ENCODE results near the gene ALOXE3. TPM values are rescaled to one million over a fixed set of nuclear protein-coding genes. Genes with fewer than 3 reads are reported as not detected.

Gene ALOXE3
- total RNA-seq, 1 donor from 2014 or later: not detected

GRCh38 chr17:8073627-8074484 is 44.5 kb downstream of the ALOXE3 start:
- H3K27me3 ChIP-seq (ENCODE audit: control insufficient read depth in 3 of 3, insufficient read depth in 3 of 3, low read length in 3 of 3): peaks cover 70 to 78% (median 77%) of the 10 kb centered on the region in 3 donors

GRCh38 chr17:8072729-8073461 is 45.4 kb downstream of the ALOXE3 start:
- H3K36me3 ChIP-seq (ENCODE audit: control insufficient read depth in 3 of 3, insufficient read depth in 3 of 3, low read length in 3 of 3): no peaks in the 10 kb centered on the region
- peaks cover 64 to 72% (median 71%) of the 10 kb centered on the region in 3 donors for H3K27me3 ChIP-seq (ENCODE audit: control insufficient read depth in 3 of 3, insufficient read depth in 3 of 3, low read length in 3 of 3)
- H3K4me3 ChIP-seq (ENCODE audit: low read length in 3 of 3): peak overlapping the region in 1 of 3 donors; percentile 6

More at GRCh38 chr17:8073627-8074484, 44.5 kb downstream of the ALOXE3 start:
- H3K9me3 ChIP-seq (ENCODE audit: control insufficient read depth in 3 of 3, low read length in 3 of 3): no peaks in the 10 kb centered on the region
- no peaks in the 10 kb centered on the region for H3K36me3 ChIP-seq (ENCODE audit: control insufficient read depth in 3 of 3, insufficient read depth in 3 of 3, low read length in 3 of 3)
- H3K4me1 ChIP-seq (ENCODE audit: control insufficient read depth in 3 of 3, insufficient read depth in 3 of 3, low read length in 3 of 3): peaks cover 8 to 21% (median 16%) of the 10 kb centered on the region in 3 donors
- H3K4me3 ChIP-seq (ENCODE audit: low read length in 3 of 3): peak overlapping the region in 2 of 3 donors; percentile 35 to 46
- H3K9ac ChIP-seq (ENCODE audit: low read depth in 1 of 3, low read length in 3 of 3): no peak overlapping the region
- H3K27ac ChIP-seq (ENCODE audit: low read depth, low read length): no peak overlapping the region

GRCh38 chr17:8072341-8072728 is 46.0 kb downstream of the ALOXE3 start:
- H3K9me3 ChIP-seq (ENCODE audit: control insufficient read depth in 3 of 3, low read length in 3 of 3): no peaks in the 10 kb centered on the region
- H3K27me3 ChIP-seq (ENCODE audit: control insufficient read depth in 3 of 3, insufficient read depth in 3 of 3, low read length in 3 of 3): peaks cover 59 to 67% (median 66%) of the 10 kb centered on the region in 3 donors
- no peak overlapping the region for H3K4me3 ChIP-seq (ENCODE audit: low read length in 3 of 3)
- no peaks in the 10 kb centered on the region for H3K36me3 ChIP-seq (ENCODE audit: control insufficient read depth in 3 of 3, insufficient read depth in 3 of 3, low read length in 3 of 3)
- H3K27ac ChIP-seq (ENCODE audit: low read depth, low read length): no peak overlapping the region
- H3K9ac ChIP-seq (ENCODE audit: low read depth in 1 of 3, low read length in 3 of 3): no peak overlapping the region
- H3K4me1 ChIP-seq (ENCODE audit: control insufficient read depth in 3 of 3, insufficient read depth in 3 of 3, low read length in 3 of 3): peaks cover 8 to 21% (median 16%) of the 10 kb centered on the region in 3 donors

More at GRCh38 chr17:8072729-8073461, 45.4 kb downstream of the ALOXE3 start:
- Histone ChIP-seq H3K4me1 (ENCODE audit: control insufficient read depth in 3 of 3, insufficient read depth in 3 of 3, low read length in 3 of 3) (peaks cover 8 to 21% (median 16%) of the 10 kb centered on the region in 3 donors), H3K9ac (ENCODE audit: low read depth in 1 of 3, low read length in 3 of 3) (no peak overlapping the region), H3K27ac (ENCODE audit: low read depth, low read length) (no peak overlapping the region), H3K9me3 (ENCODE audit: control insufficient read depth in 3 of 3, low read length in 3 of 3) (no peaks in the 10 kb centered on the region)

GRCh38 chr17:8071496-8071895 is 46.8 kb downstream of the ALOXE3 start:
- Histone ChIP-seq H3K27ac (ENCODE audit: low read depth, low read length) (no peak overlapping the region), H3K36me3 (ENCODE audit: control insufficient read depth in 3 of 3, insufficient read depth in 3 of 3, low read length in 3 of 3) (no peaks in the 10 kb centered on the region), H3K9me3 (ENCODE audit: control insufficient read depth in 3 of 3, low read length in 3 of 3) (no peaks in the 10 kb centered on the region), H3K4me3 (ENCODE audit: low read length in 3 of 3) (no peak overlapping the region), H3K9ac (ENCODE audit: low read depth in 1 of 3, low read length in 3 of 3) (no peak overlapping the region), H3K4me1 (ENCODE audit: control insufficient read depth in 3 of 3, insufficient read depth in 3 of 3, low read length in 3 of 3) (peaks cover 8 to 21% (median 16%) of the 10 kb centered on the region in 3 donors), H3K27me3 (ENCODE audit: control insufficient read depth in 3 of 3, insufficient read depth in 3 of 3, low read length in 3 of 3) (peaks cover 56 to 59% (median 59%) of the 10 kb centered on the region in 3 donors)

GRCh38 chr17:8069587-8069860 is 48.8 kb downstream of the ALOXE3 start:
- H3K9ac ChIP-seq (ENCODE audit: low read depth in 1 of 3, low read length in 3 of 3): no peak overlapping the region
- H3K9me3 ChIP-seq (ENCODE audit: control insufficient read depth in 3 of 3, low read length in 3 of 3): no peaks in the 10 kb centered on the region
- peaks cover 40 to 44% (median 42%) of the 10 kb centered on the region in 3 donors for H3K27me3 ChIP-seq (ENCODE audit: control insufficient read depth in 3 of 3, insufficient read depth in 3 of 3, low read length in 3 of 3)
- H3K4me3 ChIP-seq (ENCODE audit: low read length in 3 of 3): no peak overlapping the region
- peaks cover 8 to 21% (median 16%) of the 10 kb centered on the region in 3 donors for H3K4me1 ChIP-seq (ENCODE audit: control insufficient read depth in 3 of 3, insufficient read depth in 3 of 3, low read length in 3 of 3)
- H3K27ac ChIP-seq (ENCODE audit: low read depth, low read length): no peak overlapping the region
- no peaks in the 10 kb centered on the region for H3K36me3 ChIP-seq (ENCODE audit: control insufficient read depth in 3 of 3, insufficient read depth in 3 of 3, low read length in 3 of 3)

GRCh38 chr17:8068736-8069586 is 49.4 kb downstream of the ALOXE3 start:
- H3K9ac ChIP-seq (ENCODE audit: low read depth in 1 of 3, low read length in 3 of 3): no peak overlapping the region
- peaks cover 8 to 19% (median 15%) of the 10 kb centered on the region in 3 donors for H3K4me1 ChIP-seq (ENCODE audit: control insufficient read depth in 3 of 3, insufficient read depth in 3 of 3, low read length in 3 of 3)
- peaks cover 38 to 42% (median 41%) of the 10 kb centered on the region in 3 donors for H3K27me3 ChIP-seq (ENCODE audit: control insufficient read depth in 3 of 3, insufficient read depth in 3 of 3, low read length in 3 of 3)
- H3K36me3 ChIP-seq (ENCODE audit: control insufficient read depth in 3 of 3, insufficient read depth in 3 of 3, low read length in 3 of 3): no peaks in the 10 kb centered on the region
- H3K9me3 ChIP-seq (ENCODE audit: control insufficient read depth in 3 of 3, low read length in 3 of 3): no peaks in the 10 kb centered on the region
- H3K4me3 ChIP-seq (ENCODE audit: low read length in 3 of 3): no peak overlapping the region
- H3K27ac ChIP-seq (ENCODE audit: low read depth, low read length): no peak overlapping the region

- Histone ChIP-seq H3K9me3 (ENCODE audit: control insufficient read depth in 3 of 3, low read length in 3 of 3) (no peaks in the 10 kb centered on the region), H3K4me3 (ENCODE audit: low read length in 3 of 3) (no peak overlapping the region), H3K4me1 (ENCODE audit: control insufficient read depth in 3 of 3, insufficient read depth in 3 of 3, low read length in 3 of 3) (peaks cover 1 to 12% (median 8%) of the 10 kb centered on the region in 3 donors), H3K9ac (ENCODE audit: low read depth in 1 of 3, low read length in 3 of 3) (no peak overlapping the region), H3K27me3 (ENCODE audit: control insufficient read depth in 3 of 3, insufficient read depth in 3 of 3, low read length in 3 of 3) (peaks cover 36 to 40% (median 39%) of the 10 kb centered on the region in 3 donors), H3K27ac (ENCODE audit: low read depth, low read length) (no peak overlapping the region), H3K36me3 (ENCODE audit: control insufficient read depth in 3 of 3, insufficient read depth in 3 of 3, low read length in 3 of 3) (no peaks in the 10 kb centered on the region)
Observed at GRCh38 chr17:8067806-8068205, 50.5 kb downstream of the ALOXE3 start.

- Histone ChIP-seq H3K9me3 (ENCODE audit: control insufficient read depth in 3 of 3, low read length in 3 of 3) (no peaks in the 10 kb centered on the region), H3K36me3 (ENCODE audit: control insufficient read depth in 3 of 3, insufficient read depth in 3 of 3, low read length in 3 of 3) (no peaks in the 10 kb centered on the region), H3K9ac (ENCODE audit: low read depth in 1 of 3, low read length in 3 of 3) (no peak overlapping the region), H3K27ac (ENCODE audit: low read depth, low read length) (no peak overlapping the region), H3K27me3 (ENCODE audit: control insufficient read depth in 3 of 3, insufficient read depth in 3 of 3, low read length in 3 of 3) (peaks cover 36 to 40% (median 39%) of the 10 kb centered on the region in 3 donors), H3K4me1 (ENCODE audit: control insufficient read depth in 3 of 3, insufficient read depth in 3 of 3, low read length in 3 of 3) (peaks cover 7 to 12% (median 8%) of the 10 kb centered on the region in 3 donors), H3K4me3 (ENCODE audit: low read length in 3 of 3) (no peak overlapping the region)
Observed at GRCh38 chr17:8066841-8067775, 51.2 kb downstream of the ALOXE3 start.

GRCh38 chr17:8064561-8065019 is 53.7 kb downstream of the ALOXE3 start:
- H3K9me3 ChIP-seq (ENCODE audit: control insufficient read depth in 3 of 3, low read length in 3 of 3): no peaks in the 10 kb centered on the region
- no peak overlapping the region for H3K9ac ChIP-seq (ENCODE audit: low read depth in 1 of 3, low read length in 3 of 3)
- peaks cover 39 to 40% (median 39%) of the 10 kb centered on the region in 3 donors for H3K27me3 ChIP-seq (ENCODE audit: control insufficient read depth in 3 of 3, insufficient read depth in 3 of 3, low read length in 3 of 3)
- peaks cover 7 to 12% (median 8%) of the 10 kb centered on the region in 3 donors for H3K4me1 ChIP-seq (ENCODE audit: control insufficient read depth in 3 of 3, insufficient read depth in 3 of 3, low read length in 3 of 3)
- no peak overlapping the region for H3K4me3 ChIP-seq (ENCODE audit: low read length in 3 of 3)
- H3K27ac ChIP-seq (ENCODE audit: low read depth, low read length): no peak overlapping the region
- no peaks in the 10 kb centered on the region for H3K36me3 ChIP-seq (ENCODE audit: control insufficient read depth in 3 of 3, insufficient read depth in 3 of 3, low read length in 3 of 3)
